Measurements from ENCODE around the gene SCLY. TPM values are rescaled to one million over a fixed set of nuclear protein-coding genes. Genes with fewer than 3 reads are reported as not detected.

SCLY gene
- total RNA-seq, 4 donors from 2014 or later = 9.8 to 17.9 (median 13.9) TPM

DNA sequence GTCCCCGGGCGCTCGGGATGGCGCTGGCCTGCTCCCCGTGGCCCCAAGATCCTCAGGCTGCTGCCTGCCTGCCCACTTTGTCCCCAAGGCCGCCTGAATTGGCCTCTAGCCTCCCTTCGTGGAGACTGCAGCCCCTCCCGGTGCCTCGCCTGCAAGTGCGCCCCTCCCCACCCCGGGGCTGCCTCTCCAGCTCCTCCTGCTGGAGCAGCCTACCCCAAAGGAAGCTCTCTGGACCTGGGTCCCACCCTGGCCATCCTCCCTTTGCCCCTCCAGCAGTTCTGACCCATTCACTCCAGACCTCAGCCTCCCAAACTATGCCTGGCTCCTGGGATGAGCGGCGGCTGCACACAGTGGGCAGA, 45.5 kb downstream of the SCLY start:
- H3K36me3 ChIP-seq = no peaks in the 10 kb centered on the region
- no peaks in the 10 kb centered on the region for H3K27me3 ChIP-seq
- H3K4me3 ChIP-seq = no peak overlapping the region
- H3K4me1 ChIP-seq = peaks cover 0 to 11% (median 8%) of the 10 kb centered on the region in 4 donors
- TF ChIP-seq, protein P1, sequence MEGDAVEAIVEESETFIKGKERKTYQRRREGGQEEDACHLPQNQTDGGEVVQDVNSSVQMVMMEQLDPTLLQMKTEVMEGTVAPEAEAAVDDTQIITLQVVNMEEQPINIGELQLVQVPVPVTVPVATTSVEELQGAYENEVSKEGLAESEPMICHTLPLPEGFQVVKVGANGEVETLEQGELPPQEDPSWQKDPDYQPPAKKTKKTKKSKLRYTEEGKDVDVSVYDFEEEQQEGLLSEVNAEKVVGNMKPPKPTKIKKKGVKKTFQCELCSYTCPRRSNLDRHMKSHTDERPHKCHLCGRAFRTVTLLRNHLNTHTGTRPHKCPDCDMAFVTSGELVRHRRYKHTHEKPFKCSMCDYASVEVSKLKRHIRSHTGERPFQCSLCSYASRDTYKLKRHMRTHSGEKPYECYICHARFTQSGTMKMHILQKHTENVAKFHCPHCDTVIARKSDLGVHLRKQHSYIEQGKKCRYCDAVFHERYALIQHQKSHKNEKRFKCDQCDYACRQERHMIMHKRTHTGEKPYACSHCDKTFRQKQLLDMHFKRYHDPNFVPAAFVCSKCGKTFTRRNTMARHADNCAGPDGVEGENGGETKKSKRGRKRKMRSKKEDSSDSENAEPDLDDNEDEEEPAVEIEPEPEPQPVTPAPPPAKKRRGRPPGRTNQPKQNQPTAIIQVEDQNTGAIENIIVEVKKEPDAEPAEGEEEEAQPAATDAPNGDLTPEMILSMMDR (IDR thresholded peaks at IDR 0.05) = no peak
- TF ChIP-seq POLR2A (IDR thresholded peaks at IDR 0.05; ENCODE audit: low read depth) (no peak), POLR2AphosphoS5 (IDR thresholded peaks at IDR 0.05) (no peak), EP300 (IDR thresholded peaks at IDR 0.05) (no peak)
- no peaks in the 10 kb centered on the region for H3K9me3 ChIP-seq
- intact Hi-C loops (cut with DNase I) = no loop called here
- no peak for DNase-seq (ENCODE audit: extremely low spot score)
- H3K27ac ChIP-seq (replicated peaks in 1 of 4) = no peak overlapping the region
- 72% methylated on average over 6 of the region's 13 CpGs for WGBS

DNA sequence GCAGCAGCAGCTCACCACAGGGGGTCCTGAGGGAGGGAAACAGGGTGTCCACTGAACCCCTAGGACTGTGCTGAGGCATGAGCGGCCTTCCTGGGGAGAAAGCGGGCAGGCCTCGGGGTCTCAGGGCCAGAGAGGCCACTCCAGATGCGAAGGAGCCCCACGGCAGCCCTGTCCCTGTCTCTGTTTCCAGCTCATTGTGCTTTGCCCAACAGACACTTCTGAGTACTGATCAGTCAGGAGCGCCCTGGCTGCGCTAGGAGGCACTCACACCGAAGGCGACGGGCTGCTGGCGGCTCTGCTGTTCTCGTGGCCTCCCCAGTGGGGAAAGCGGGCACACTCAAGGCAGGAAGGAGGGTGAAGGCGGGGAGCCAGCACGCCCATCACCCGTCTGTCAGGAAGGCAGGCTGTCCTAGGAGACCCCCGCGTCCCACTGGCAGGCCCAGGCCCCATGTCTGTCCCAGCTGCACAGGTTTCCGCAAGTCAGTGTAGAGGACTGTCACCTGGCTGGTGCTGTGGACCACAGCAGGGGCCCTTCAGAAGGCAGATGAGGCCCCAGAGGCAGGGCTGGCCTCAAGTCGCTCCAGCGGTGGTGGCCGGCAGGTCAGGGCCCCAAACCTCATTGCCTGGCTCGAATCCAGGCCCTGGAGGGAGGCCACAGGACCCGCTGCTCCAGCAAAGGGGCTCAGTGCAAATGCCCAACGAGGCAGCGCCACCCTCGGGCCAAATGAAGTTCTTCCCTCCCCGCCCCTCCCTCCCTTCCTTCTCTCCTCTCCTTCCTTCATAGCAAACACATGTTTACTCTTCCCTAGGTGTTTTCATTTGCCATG, 46.1 kb downstream of the SCLY start:
- TF ChIP-seq, protein P1 (IDR thresholded peaks at IDR 0.05) = no peak
- TF ChIP-seq POLR2AphosphoS5 (IDR thresholded peaks at IDR 0.05) = no peak
- TF ChIP-seq POLR2A (IDR thresholded peaks at IDR 0.05; ENCODE audit: low read depth) = no peak
- intact Hi-C loops (cut with DNase I) = no loop called here
- WGBS = 77% methylated on average over 21 of the region's 28 CpGs
- no peak for DNase-seq (ENCODE audit: extremely low spot score)
- Histone ChIP-seq H3K27me3 (no peaks in the 10 kb centered on the region), H3K4me3 (no peak overlapping the region), H3K9me3 (peaks cover 0 to 2% (median 0%) of the 10 kb centered on the region in 4 donors), H3K27ac (replicated peaks in 1 of 4) (no peak overlapping the region), H3K36me3 (no peaks in the 10 kb centered on the region), H3K4me1 (peaks cover 0 to 11% (median 8%) of the 10 kb centered on the region in 4 donors)

GRCh38 chr2:238107525-238108422, 47.0 kb downstream of the SCLY start:
- H3K4me1 ChIP-seq = peaks cover 0 to 11% (median 8%) of the 10 kb centered on the region in 4 donors
- no peak overlapping the region for H3K27ac ChIP-seq (replicated peaks in 1 of 4)
- H3K36me3 ChIP-seq = no peaks in the 10 kb centered on the region
- intact Hi-C loops (cut with DNase I) = no loop called here
- 88% methylated on average over 17 of the region's 28 CpGs for WGBS
- DNase-seq (ENCODE audit: extremely low spot score) = no peak
- no peaks in the 10 kb centered on the region for H3K27me3 ChIP-seq
- no peak overlapping the region for H3K4me3 ChIP-seq
- peaks cover 0 to 11% (median 5%) of the 10 kb centered on the region in 4 donors for H3K9me3 ChIP-seq
- no peak for TF ChIP-seq EP300 (IDR thresholded peaks at IDR 0.05)
- no peak for TF ChIP-seq POLR2AphosphoS5 (IDR thresholded peaks at IDR 0.05)
- TF ChIP-seq, protein P1 (IDR thresholded peaks at IDR 0.05) = no peak
- TF ChIP-seq POLR2A (IDR thresholded peaks at IDR 0.05; ENCODE audit: low read depth) = no peak

DNA sequence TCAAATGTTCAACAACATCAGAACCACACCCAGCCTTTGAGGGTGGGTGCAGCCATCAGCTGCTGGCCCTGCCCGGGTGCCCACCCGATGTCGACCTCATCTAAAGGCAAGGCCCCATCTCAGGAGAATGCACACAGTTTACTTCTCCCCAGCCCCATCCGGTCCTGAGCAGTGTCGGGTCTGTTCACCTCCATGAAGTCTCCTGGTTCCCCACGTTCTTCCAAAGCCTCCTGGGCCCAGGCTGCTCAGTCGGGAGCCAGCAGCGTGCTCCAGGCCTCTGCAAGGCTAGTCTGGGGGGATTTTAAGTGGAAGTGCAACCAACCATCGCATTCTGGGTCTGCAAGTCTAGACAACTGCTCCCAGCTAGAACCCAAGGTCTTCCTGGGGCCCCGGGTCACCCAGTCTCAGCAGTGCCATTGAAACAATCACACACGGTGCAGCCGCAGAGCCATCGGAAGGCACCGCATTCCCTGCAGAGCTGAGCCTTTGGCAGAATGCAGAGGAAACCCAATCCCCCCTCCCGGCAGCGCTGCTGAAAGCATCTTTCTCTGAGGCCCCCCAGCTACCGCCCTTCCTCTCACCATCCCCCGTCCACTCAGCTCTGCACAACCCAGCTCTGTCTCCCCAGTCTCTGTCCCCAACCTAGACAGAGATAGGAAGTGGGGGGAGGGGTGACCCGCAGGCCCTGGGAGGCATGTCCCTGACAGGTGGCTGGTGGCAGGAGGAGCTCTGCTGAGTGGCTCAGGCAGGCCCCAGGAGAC, 47.8 kb downstream of the SCLY start:
- TF ChIP-seq EP300 (IDR thresholded peaks at IDR 0.05) (no peak), POLR2A (IDR thresholded peaks at IDR 0.05; ENCODE audit: low read depth) (no peak), POLR2AphosphoS5 (IDR thresholded peaks at IDR 0.05) (no peak)
- TF ChIP-seq, protein P1 (IDR thresholded peaks at IDR 0.05) = no peak
- Histone ChIP-seq H3K4me1 (peaks cover 0 to 11% (median 8%) of the 10 kb centered on the region in 4 donors), H3K27me3 (no peaks in the 10 kb centered on the region), H3K9me3 (peaks cover 0 to 13% (median 8%) of the 10 kb centered on the region in 4 donors), H3K36me3 (no peaks in the 10 kb centered on the region), H3K27ac (replicated peaks in 1 of 4) (no peak overlapping the region), H3K4me3 (no peak overlapping the region)
- intact Hi-C loops (cut with DNase I) = no loop called here
- DNase-seq (ENCODE audit: extremely low spot score) = no peak
- WGBS = 64% methylated on average over 7 of the region's 19 CpGs

Data from esophagus muscularis mucosa (tissue), 4 donors.